HG03432 (cell line): ENCODE data around the gene RPS15.
"Not testable (repeated sequence)": the region's sequence is repeated elsewhere in the genome, so short reads cannot be mapped to it uniquely, and the experiment has no call there.

Source experiments
- ATAC-seq: cut with Tn5 transposase; IDR thresholded peaks from one replicate; pipeline ENCODE4 v1.9.1; 2021; ENCODE audit warnings: mild to moderate bottlenecking, moderate library complexity; ENCODE audit not compliant: unreplicated experiment

The RPS15 gene

DNA sequence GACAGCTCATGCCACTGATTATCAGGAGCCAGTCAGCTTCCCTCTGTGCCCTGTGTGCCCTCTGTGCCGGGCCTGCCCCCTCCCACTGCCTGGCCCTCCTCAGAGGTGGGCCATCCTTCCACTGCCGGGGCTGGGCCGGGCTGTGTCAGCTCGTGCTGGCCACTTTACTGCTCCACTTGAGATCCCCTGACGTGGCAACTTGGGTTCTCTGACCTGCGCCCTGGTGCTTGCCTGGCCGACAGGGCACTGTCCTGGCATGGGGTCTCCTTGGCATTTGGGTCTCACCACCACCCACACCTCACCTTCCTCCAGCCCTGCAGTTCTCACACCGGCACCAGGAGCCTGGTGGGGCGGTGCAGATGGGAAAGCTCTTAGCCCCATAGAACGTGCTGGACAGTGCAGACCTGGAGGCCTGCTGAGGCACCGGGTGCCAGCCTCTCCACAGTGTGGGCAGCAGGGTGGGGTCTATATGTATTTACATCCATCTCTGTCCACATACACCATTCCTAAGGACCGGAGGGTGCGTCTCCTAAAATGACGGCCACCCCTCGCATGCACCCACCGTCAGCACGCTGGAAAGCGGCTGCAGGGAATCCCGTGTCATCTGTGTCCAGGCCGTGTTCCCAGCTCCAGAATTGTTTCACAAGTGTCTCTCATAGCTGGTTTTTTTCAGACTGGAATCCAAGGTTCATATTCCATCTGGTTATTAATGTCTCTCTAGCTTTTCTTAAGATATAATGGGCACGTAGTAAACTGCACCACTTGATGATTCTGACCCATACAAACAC lies 19.1 kb upstream of the RPS15 start:
- ATAC-seq, result no peak

DNA sequence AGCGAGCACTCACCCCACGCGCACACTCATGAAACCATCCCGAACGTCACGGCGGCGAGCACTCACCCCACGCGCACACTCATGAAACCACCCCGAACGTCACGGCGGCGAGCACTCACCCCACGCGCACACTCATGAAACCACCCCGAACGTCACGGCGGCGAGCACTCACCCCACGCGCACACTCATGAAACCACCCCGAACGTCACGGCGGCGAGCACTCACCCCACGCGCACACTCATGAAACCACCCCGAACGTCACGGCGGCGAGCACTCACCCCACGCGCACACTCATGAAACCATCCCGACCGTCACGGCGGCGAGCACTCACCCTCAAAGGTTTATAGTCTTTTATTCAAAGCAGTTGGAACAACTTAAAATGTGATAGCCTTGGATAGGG lies 18.1 kb upstream of the RPS15 start:
- ATAC-seq, result not testable (repeated sequence)

DNA sequence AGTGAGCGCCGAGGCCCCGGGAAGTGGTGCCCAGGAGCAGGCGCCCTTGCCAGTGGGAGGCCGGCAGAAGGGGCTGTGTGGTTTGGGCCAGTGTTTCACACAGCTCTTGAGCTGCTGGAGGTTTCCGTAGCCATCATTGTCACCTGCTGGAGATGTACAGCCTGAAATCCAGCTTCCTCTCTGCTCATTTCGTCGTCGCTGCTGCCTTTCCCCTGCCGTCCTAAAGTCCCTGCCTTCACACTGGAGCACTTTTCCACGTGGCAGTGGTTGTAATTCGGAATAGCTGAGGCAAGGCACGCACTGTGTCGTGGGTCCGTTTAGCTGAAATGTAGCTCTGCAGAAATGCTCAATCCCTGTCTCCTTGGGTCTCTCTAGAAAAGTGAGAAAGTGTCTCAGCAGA lies 17.6 kb upstream of the RPS15 start:
- no peak for ATAC-seq

DNA sequence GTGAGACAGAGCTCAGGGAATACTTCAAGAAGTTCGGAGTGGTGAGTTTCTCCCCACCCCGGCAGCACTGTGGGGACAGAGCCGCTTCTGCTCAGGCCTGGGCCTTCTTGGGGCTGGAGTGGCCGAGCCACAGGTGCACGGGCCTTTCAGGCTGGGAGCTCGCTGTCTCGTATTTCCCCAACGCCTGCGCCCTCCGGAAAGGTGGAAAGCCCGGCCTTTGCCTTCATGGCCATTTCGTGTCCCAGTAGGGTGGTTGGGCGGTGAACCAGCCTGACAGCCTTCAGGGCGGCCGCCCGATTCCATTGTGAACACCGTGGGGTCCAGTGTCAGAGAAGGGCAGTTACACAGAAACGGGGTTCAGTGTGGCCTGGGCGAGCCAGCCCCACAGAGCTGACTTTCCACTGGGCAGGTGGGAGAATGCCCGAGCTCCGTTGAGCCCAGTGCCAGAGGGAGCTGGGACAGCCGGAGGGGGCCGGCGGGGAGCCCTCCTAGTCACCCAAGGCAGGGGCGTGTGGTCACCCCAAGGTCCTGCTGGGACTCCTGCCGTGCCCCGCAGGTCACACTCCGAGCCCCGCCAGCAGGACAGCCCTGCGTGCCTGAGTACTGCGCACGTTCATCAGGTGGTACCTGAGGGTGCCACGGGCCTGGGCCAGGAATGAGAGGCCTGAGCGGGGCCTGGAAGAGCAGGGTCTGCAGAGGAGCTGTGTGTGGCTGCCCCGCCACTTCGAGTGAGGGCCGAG lies 16.8 kb upstream of the RPS15 start:
- ATAC-seq, result no peak

DNA sequence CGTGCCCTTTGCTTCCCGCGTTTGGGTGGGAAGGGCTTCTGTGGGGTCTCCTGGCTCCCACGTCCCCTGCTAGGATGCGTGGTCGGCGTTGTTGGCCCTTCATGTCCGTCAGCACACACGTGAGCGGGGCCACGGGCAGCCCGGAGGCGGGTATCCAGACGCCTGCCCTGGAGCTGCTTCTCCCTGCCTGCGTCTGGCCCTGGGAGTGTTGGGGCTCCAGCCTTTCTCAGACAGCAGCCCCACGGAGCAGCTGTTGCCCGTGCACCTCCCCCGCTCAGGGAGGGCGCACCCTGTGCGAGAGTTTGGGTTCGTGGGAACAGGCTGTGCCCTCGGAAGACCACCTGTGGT lies 16.3 kb upstream of the RPS15 start:
- no peak for ATAC-seq

DNA sequence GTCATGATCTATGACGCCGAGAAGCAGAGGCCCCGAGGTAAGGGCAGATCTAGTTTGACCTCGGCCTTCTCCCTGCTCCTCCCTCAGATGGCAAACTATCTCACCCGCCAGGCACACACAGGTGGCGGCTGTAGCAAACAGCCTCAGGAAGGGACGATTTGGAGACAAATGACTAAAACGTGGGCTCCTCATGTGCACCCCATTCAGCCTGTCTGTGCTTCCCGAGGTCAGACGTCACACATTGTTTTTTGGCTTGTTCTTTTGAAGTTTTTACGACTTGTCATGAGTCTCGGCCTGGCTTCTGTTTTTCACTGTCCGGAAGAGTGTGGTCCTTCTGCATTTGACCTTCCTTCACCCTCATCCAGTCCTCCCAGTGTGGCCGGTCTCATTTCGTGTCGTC lies 15.8 kb upstream of the RPS15 start:
- ATAC-seq, result no peak

DNA sequence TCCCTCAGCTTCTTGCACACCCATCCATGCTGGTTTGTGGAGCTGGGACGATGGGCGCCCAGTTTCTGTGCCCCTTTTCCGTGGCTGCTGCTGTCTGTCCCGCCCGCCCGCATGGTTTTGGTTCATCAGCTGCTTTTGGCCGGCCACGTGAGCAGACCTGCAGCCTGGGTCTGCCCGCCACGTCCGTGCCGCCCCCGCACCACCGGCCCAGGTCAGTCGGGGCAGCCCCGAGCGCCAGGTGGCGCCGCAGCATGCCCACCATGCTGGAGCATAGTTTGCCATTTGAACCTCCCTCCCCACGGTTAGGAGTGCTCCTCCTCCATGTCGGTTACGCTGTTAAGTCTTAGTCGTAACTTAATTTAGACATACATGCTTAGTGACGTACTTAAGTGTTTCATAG lies 15.3 kb upstream of the RPS15 start:
- no peak for ATAC-seq

DNA sequence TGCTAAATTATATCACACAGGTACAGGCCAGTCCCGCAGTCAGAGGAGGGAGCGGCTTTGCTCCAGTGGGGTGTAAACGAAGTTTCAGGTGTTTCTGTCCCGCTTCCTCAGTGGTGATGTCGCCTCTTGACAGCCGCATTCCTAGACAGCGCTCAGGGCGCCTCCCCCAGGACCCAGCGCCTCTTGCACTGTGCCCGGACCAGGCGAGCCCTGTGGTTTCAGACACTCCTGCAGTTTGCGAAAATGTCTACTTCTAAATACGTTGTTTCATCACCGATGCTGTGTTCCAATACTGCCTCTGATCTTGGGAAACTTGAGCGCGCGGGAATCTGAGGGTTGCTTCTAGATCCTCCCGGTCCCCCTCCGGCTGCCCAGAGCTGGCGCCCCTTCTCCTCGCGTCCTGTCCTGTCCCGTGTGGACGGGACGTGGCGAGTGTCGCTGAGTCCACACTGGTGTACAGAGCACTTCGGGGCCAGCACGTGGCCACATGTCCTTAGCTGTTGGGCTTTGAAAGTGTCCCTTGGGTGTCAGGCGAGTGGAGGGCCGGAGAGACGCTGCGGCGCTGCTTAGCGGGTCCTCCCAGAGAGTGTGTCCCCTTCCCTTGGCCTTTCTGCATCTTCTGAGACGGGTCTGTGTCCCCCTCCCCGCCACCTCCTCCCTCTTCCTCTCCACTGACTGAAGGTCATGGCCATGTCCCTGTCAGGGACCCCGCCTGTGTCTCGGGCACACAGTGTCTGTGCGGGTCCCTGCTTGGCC lies 14.6 kb upstream of the RPS15 start:
- no peak for ATAC-seq

DNA sequence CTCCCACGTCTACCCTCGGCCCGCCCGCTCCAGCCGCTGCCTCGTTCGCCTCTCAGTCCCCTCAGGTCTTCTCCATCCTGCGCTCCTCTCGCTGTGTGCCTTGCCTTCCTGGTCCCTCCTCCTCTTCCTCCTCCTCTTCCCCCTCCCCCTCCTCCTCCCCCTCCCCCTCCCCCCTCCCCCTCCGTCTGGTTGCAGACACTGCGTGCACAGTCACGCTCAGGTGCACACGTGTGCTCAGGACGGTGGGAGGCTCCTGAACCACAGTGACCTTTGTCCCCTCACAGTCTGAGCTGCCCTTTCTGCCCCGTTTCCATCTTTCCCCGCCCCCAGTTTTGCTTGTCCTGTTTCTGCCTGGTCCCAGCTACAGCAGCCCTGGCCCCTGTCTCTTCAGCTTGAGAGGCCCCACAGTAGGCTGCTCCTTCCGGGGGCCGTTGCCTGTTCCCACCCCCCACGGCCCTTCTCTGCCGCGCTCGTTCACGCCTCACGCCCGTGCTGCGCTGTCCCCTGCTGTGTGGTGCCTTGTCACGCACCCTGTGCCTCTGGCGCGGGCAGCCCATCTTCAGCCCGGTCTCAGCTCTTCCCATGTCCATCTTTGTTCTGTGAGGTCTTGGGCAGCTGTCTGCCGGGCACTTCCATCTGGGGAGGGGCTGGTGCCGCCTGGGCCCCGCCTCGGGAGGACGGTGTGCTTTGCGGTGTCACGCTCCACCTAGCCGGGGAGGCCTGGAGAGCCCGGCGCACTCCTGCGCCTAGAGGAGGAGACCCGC lies 13.8 kb upstream of the RPS15 start:
- no peak for ATAC-seq

DNA sequence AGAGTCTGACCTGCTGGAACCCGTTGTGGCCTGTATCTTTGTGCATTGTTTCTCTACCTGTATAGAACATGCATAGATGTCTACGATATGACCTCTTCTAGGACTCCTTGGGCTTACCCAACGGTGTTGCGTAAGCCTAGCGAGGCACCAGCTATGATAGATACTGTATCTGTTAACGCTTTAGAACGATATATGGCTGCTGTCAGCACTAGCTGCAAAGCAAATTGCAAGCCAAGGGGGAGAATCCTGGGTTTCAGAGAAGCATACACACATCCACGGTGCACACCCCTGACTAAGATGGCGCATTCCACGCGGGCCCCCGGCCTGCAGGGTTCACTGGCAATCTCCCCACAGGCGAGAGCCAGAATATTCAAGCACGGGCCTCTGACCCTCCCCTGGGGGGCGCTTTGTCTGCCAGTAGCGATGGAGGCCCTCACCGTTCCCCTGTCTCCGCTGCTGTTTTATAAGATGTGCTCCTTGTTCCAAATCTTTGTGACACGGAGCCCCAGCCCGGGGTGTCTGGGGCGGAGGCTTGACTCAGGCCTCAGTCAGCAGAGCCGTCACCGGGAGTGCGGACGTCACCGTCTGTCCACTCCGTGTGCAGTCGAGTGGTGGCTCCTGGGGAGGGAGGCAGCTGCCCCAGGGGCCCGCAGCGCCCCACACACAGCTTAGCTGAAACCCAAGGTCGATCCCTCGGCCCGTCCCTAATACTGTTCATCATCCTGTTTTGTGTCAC lies 12.9 kb upstream of the RPS15 start:
- no peak for ATAC-seq

DNA sequence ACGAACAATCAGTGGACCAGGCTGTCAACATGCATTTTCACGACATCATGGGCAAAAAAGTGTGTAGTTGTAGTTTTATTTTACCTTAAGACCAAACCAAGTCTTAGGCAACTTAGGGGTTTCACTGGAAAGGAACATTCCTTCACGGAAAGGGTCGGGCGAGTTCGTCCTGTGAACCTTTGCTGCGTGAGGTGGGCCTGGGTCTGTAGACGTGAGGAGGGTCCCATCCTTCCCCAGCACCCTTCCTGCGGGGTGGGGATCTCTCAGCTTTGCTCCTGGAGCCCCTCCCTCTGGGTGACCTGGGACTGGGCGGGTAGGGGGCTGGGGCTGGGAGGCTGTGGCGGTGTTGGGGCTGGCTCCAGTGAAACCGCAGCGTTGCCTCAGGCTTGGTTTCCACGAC lies 12.3 kb upstream of the RPS15 start:
- no peak for ATAC-seq

DNA sequence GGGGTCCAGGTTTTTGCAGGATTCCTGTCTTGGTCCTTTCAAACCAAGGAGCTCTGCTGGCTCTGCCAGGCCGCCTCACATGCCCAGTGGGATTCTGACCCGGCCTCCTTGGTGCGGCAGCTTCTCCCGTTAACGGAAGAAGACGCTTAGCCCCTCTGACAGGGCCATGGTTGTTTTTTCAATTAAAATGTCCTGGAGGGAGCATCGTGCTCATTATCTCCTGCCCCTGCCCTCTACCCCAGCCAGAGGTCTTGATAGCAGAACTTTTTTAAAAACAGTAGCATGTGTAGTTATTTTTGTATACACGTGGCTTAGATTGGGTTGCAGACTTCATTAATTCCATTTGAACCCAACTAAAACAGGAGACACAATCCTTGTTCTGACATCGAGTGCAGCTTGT lies 11.5 kb upstream of the RPS15 start:
- no peak for ATAC-seq

DNA sequence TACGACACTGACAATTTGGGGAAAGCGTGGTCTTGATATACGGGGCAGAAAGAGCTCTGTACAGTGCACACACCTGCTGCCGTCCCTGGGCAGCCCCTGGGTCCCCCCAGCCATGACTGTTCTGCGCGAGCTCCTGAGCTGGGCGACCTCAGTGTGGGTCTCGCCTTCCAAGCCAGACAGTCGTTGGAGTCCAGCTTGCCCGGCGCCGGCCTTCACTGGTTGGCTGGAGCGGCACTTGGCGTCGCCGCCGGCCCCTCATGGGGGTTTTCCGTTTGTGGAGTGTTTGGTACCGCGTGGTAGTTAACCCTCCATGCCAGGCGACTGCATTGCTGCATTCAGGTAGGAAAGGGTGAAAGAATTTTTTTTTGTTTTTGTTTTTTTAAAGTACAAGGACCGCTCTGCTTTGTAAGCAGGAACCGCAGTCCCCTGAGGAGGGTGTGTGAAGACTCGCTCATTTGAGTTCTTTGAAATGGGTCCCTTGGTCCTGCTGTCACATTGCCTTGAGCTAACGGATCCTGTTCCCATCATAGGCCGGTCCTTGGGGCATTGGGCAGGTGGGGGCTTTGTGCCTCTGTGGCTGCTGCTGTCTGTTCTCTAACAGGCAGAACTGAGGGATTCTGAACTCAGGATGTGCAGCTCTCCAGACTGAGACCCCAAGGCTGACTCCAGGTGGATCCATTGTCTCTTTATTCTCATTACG lies 10.8 kb upstream of the RPS15 start:
- no peak for ATAC-seq

DNA sequence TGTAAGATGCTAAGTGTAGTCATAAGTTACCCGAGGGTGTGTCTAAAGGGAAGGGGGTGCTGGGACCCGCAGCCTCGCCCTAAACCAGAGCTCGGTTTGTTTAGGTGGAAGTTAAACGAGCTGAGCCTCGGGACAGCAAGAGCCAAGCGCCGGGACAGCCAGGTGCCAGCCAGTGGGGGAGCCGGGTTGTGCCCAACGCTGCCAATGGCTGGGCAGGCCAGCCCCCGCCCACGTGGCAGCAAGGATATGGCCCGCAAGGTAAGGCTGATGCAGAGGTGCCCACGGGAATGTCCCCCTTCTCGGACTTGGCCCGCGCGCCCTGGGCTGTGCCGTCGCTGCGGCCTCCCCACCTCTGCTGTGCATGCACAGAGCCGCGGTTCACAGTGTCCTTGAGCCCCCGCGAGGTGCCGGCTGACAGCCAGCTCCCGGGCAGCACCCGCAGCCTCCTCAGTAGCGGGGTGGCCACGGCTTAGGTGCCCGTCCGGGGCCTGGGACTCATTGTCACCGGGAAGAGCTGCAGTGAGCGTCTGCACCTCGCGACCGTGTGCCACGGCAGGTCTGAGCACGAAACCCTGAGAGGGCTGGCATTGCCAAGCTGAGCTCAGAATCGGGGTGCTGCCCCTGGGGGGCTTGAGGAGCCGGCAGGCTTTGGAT lies 9.3 kb upstream of the RPS15 start:
- no peak for ATAC-seq

DNA sequence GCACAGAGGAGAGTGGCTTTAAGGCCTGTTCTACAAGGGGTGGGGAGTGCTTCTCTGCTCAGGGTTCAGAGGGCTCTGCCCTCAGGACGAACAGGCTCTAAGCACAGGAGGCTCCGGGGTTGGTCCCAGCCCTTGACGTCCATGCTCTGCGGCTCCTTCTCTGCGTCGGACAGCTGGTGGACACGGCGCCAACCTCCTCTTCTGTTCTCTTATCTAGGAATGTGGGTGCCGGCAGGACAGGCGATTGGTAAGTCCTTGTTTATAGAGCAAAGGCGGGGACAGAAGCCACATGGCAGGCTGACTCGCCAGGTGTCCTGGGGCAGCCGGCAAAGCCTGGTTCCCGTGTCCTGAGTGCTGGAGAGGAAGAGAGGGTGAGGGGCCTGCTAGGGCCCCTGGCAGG lies 8.4 kb upstream of the RPS15 start:
- no peak for ATAC-seq

DNA sequence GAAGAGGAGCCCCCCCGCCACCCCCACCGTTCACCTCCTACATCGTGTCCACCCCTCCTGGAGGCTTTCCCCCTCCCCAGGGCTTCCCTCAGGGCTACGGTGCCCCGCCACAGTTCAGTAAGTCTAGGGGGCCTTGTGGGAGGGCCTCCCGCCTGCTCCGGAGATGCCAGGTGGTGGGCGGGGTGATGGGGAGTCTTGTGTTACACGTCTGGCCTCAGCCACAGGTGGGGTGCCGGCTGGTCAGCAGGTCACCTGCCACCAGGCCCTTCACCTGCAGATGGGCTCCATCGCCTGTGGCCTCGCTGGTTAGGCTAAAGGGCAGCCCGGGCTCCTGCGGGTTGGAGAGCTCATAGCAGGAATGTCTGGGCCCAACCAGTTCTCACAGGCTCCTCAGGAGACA lies 8.0 kb upstream of the RPS15 start:
- ATAC-seq, result no peak

DNA sequence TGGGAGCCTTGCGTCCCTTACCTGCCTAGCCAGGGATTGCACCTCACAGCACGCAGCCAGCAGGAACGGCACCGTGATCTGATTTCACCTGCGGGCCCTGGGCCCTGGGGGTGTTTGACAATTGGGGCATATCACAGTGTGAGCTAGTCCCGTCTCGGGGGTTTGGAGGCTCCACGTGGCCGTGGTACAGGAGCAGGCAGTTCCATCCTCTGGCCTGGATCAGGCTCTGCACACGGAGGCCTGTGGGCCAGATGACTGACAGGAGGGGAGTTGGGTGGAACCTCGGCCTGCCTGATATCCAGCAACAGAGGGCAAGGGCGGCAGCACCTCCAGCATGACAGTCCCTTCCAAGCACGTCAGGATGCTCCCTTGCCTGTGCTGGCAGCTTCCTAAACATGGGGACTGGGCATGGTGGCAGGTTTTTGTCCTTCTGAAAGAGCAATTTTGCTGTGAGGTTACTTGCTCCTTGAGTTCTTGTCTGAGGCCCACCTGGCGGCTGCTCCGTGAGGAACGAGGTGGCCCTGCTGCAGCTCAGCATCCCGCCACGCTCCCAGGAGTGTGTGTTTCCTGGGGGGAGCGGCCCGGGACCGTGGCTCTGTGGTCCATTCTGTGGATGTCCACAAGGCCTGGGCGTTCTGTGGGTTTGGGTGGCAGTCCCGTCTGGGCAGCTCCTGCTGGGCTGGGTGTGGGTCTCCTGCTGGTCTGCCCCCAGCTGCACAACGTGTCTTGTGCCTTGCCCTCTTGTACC lies 6.3 kb upstream of the RPS15 start:
- no peak for ATAC-seq

DNA sequence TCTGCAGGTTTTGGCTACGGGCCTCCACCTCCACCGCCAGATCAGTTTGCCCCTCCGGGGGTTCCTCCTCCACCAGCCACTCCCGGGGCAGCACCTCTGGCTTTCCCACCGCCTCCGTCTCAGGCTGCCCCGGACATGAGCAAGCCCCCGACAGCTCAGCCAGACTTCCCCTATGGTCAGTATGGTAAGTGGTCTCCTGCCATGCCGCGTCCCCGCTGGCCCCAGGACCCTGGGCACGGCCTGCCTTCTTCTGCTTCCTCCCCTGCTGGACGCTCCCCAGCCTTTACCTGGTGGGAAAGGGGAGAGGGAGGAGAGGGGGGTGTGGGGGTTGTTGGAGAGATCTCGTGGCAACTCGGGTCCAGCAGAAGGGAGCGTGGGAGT lies 5.7 kb upstream of the RPS15 start:
- no peak for ATAC-seq
